Measurements from ENCODE around the gene ACP5. TPM values are rescaled to one million over a fixed set of nuclear protein-coding genes. Genes with fewer than 3 reads are reported as not detected.

ACP5 gene
- total RNA-seq, 2 experiments from 2014 or later = 2.5 to 3.1 TPM

DNA sequence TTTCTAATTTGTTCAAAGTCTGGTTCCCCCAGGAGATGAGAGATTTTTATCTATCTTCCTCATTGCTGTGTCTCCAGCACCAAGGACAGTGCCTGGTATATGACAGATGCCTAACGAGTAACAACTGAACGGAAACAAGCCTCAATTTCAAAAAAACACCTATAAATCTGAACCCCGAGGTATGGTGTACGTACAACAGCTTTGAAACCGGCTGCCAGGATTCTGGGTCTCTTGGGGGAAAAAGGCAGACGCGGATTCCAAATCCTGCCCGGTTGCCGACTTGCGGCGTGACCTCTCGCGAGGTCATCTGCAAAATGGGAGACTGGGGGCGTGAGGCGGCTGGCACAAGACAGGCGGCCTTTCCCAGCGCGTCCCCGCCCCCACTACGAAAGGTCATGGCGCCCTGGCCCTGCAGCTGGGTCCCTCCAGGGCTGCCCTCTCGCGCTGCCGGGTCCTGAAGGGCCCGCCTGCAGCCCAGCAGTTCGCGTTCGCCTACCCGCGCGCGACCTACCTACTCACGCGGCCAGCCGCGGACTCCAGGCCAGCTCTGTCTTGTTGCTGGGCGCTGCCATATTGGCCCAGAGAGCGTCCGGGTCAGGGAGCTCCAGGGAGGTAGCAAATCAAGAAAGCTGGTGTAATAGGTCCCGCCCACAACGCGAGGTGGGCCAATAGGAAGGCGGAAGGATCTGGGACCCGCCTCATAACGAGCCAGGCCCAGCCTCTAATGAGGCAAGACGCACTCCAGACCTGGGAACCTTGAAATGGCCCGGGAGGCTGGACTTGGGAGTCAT is 48.7 kb downstream of the ACP5 start, which contains the start of gene ECSIT:
ECSIT (minus strand) TSS at position 584 of the 791 bp plus-strand sequence. CDS start 9,964 bp downstream, outside the sequence.
- POLR2A ChIA-PET = interaction anchor here (0.6 to 1.5 kb wide), 4 partner anchors 15 to 116 kb away, joined by 3 to 5 read pairs (median 4); partner anchors contain the start of gene ELOF1
- CTCF ChIA-PET = interaction anchor here (0.6 to 1.5 kb wide), 4 partner anchors 8 to 81 kb away, joined by 3 to 4 read pairs (median 4); partner anchors contain the start of gene ELOF1

Other genes starting within 250 kb of the ACP5 start
- 1 to 10 TPM; 5.4 to 5.5 TPM for gene RAB3D, start 238.0 kb downstream of the ACP5 start, total RNA-seq
- 10 to 100 TPM; 26.0 to 29.3 TPM for gene TMEM205, start 231.4 kb downstream of the ACP5 start, total RNA-seq
- gene CCDC159, start 231.1 kb downstream of the ACP5 start, total RNA-seq = 10 to 100 TPM; 10.9 to 12.1 TPM
- 1 to 10 TPM; 1.3 to 1.7 TPM for gene PLPPR2, start 222.2 kb downstream of the ACP5 start, total RNA-seq
- gene SWSAP1, start 203.0 kb downstream of the ACP5 start, total RNA-seq = 1 to 10 TPM; 1.6 to 2.6 TPM
- 1 to 10 TPM; 4.9 to 5.2 TPM for gene EPOR, start 193.3 kb downstream of the ACP5 start, total RNA-seq
- not detected for gene RGL3, start 158.3 kb downstream of the ACP5 start, total RNA-seq
- gene ODAD3, start 142.5 kb downstream of the ACP5 start, total RNA-seq = under 1 TPM in 1 of 2 experiments, not detected in 1; 0.19 TPM
- 100 to 1,000 TPM; 254 to 256 TPM for gene PRKCSH, start 142.0 kb downstream of the ACP5 start, total RNA-seq
- not detected for gene ELAVL3, start 96.6 kb downstream of the ACP5 start, total RNA-seq
- gene ZNF653, start 71.8 kb downstream of the ACP5 start, total RNA-seq = 10 to 100 TPM; 13.5 to 16.6 TPM
- gene ECSIT, start 48.5 kb downstream of the ACP5 start, total RNA-seq = 10 to 100 TPM; 52.4 to 56.4 TPM
- gene CNN1, start 38.8 kb downstream of the ACP5 start, total RNA-seq = not detected
- gene ELOF1, start 18.4 kb downstream of the ACP5 start, total RNA-seq = 10 to 100 TPM; 64.2 to 68.5 TPM
- gene ZNF627, start 19.8 kb upstream of the ACP5 start, total RNA-seq = 1 to 10 TPM; 5.3 to 5.4 TPM
- 1 to 10 TPM; 4.1 to 4.7 TPM for gene ZNF823, start 161.3 kb upstream of the ACP5 start, total RNA-seq
- 1 to 10 TPM; 4.7 to 5.4 TPM for gene ZNF441, start 189.4 kb upstream of the ACP5 start, total RNA-seq
- under 1 TPM; 0.80 to 0.89 TPM for gene ZNF491, start 220.9 kb upstream of the ACP5 start, total RNA-seq
- 1 to 10 TPM; 7.0 to 7.4 TPM for gene ZNF440, start 236.6 kb upstream of the ACP5 start, total RNA-seq

Data from activated CD8-positive, alpha-beta memory T cell treated with anti-CD3 and anti-CD28 coated beads for 36 hours (primary cell).